Neural progenitor cell (in vitro differentiated cells): Measurements from ENCODE around the gene TSPAN18. TPM values are rescaled to one million over a fixed set of nuclear protein-coding genes. Genes with fewer than 3 reads are reported as not detected.

ENCODE experiments used
- DNase-seq: peaks from one replicate; pipeline ENCODE4 v3.0.0-alpha.2; 2016; ENCODE audit warnings: low spot score
- H2AFZ ChIP-seq: fragments of 200-600 bp; sonication (generic); replicated peaks from 2 replicates; pipeline ENCODE4 v1.6.1; 2016; ENCODE audit warnings: antibody characterized with exemption
- H3F3A ChIP-seq: fragments of 200-600 bp; sonication (generic); 2 replicates; pipeline ENCODE4 v1.6.1; 2016; ENCODE audit warnings: antibody characterized with exemption, low read depth
- H3K27ac ChIP-seq: fragments of 200-600 bp; sonication (generic); 2 replicates; pipeline ENCODE4 v1.5.1; 2016; ENCODE audit warnings: mild to moderate bottlenecking
- H3K27me3 ChIP-seq: fragments of 200-600 bp; sonication (generic); 2 replicates; pipeline ENCODE4 v1.6.1; 2016; ENCODE audit warnings: mild to moderate bottlenecking, moderate library complexity
- H3K36me3 ChIP-seq: fragments of 200-600 bp; sonication (generic); 2 replicates; pipeline ENCODE4 v1.5.1; 2016
- H3K4me1 ChIP-seq: fragments of 200-600 bp; sonication (generic); 2 replicates; pipeline ENCODE4 v1.6.1; 2016; ENCODE audit warnings: mixed run types
- H3K4me2 ChIP-seq: fragments of 200-600 bp; sonication (generic); 2 replicates; pipeline ENCODE4 v1.6.1; 2016
- H3K4me3 ChIP-seq: fragments of 200-600 bp; sonication (generic); 2 replicates; pipeline ENCODE4 v1.5.1; 2016
- H3K79me2 ChIP-seq: fragments of 200-600 bp; sonication (generic); 2 replicates; pipeline ENCODE4 v1.6.1; 2016; ENCODE audit warnings: low read depth
- H3K9ac ChIP-seq: fragments of 200-600 bp; sonication (generic); 2 replicates; pipeline ENCODE4 v1.6.1; 2016
- H3K9me3 ChIP-seq: fragments of 200-600 bp; sonication (generic); 2 replicates; pipeline ENCODE4 v1.5.1; 2016; ENCODE audit warnings: low read depth
- H4K20me1 ChIP-seq: fragments of 200-600 bp; sonication (generic); 2 replicates; pipeline ENCODE4 v1.6.1; 2016; ENCODE audit warnings: low read depth
- H3K27ac Mint-ChIP-seq: 3 replicates; pipeline ENCODE4 v1.8.0; 2021; ENCODE audit warnings: mixed read lengths
- H3K27me3 Mint-ChIP-seq: 2 replicates; pipeline ENCODE4 v1.8.0; 2022; ENCODE audit warnings: low read depth, mild to moderate bottlenecking, inconsistent platforms, moderate library complexity, mixed read lengths; ENCODE audit not compliant: insufficient read depth
- H3K36me3 Mint-ChIP-seq: 3 replicates; pipeline ENCODE4 v1.8.0; 2021; ENCODE audit warnings: mixed read lengths
- H3K4me1 Mint-ChIP-seq: 3 replicates; pipeline ENCODE4 v1.8.0; 2021; ENCODE audit warnings: mixed read lengths
- H3K4me3 Mint-ChIP-seq: 3 replicates; pipeline ENCODE4 v1.8.0; 2021; ENCODE audit warnings: mild to moderate bottlenecking, moderate library complexity, mixed read lengths
- H3K9me3 Mint-ChIP-seq: 3 replicates; pipeline ENCODE4 v1.8.0; 2020; ENCODE audit warnings: mixed read lengths
- CTCF ChIP-seq: fragments of 200-600 bp; sonication (generic); IDR thresholded peaks from 2 replicates; pipeline ENCODE4 v1.5.1; 2017; ENCODE audit warnings: antibody characterized with exemption, mild to moderate bottlenecking
- EZH2 ChIP-seq: fragments of 200-600 bp; sonication (generic); IDR thresholded peaks from 2 replicates; pipeline ENCODE4 v1.6.1; 2017; ENCODE audit warnings: antibody characterized with exemption, mild to moderate bottlenecking, moderate library complexity
- EZH2phosphoT487 ChIP-seq: fragments of 200-600 bp; sonication (generic); IDR thresholded peaks from 2 replicates; pipeline ENCODE4 v1.6.1; 2017; ENCODE audit warnings: antibody characterized with exemption
- total RNA-seq: library from RNA; depleted of rRNA; stranded (reverse); fragments of >200 nt; gene quantifications from 2 replicates; pipeline ENCODE4 v1.2.3, GENCODE V29; 2015; ENCODE audit warnings: low replicate concordance

The TSPAN18 gene
- total RNA-seq, 1 donor from 2014 or later, result 16.5 TPM

GRCh38 chr11:44819346-44819745, 92.6 kb downstream of the TSPAN18 start:
- Histone ChIP-seq H3K27ac (no peak overlapping the region), H3K36me3 (no peaks in the 10 kb centered on the region), H3F3A (peaks cover 19% of the 10 kb centered on the region), H3K9me3 (no peaks in the 10 kb centered on the region), H3K27me3 (peaks cover 3% of the 10 kb centered on the region), H4K20me1 (peaks cover 63% of the 10 kb centered on the region), H3K9ac (no peak overlapping the region), H2AFZ (no peak overlapping the region), H3K79me2 (no peaks in the 10 kb centered on the region), H3K4me2 (no peak overlapping the region), H3K4me1 (peaks cover 23% of the 10 kb centered on the region), H3K4me3 (no peak overlapping the region)
- no peak overlapping the region for H3K4me3 Mint-ChIP-seq
- H3K27me3 Mint-ChIP-seq, result peaks cover 4% of the 10 kb centered on the region
- no peak for DNase-seq
- peaks cover 53% of the 10 kb centered on the region for H3K4me1 Mint-ChIP-seq
- H3K36me3 Mint-ChIP-seq, result peaks cover 36% of the 10 kb centered on the region
- H3K27ac Mint-ChIP-seq, result no peak overlapping the region
- H3K9me3 Mint-ChIP-seq, result peaks cover 5% of the 10 kb centered on the region
- TF ChIP-seq CTCF (no peak), EZH2phosphoT487 (no peak), EZH2 (no peak)

- no peaks in the 10 kb centered on the region for H3K9me3 ChIP-seq
- peaks cover 34% of the 10 kb centered on the region for H3F3A ChIP-seq
- no peak overlapping the region for H3K4me2 ChIP-seq
- H3K4me3 ChIP-seq, result no peak overlapping the region
- no peak overlapping the region for H3K4me3 Mint-ChIP-seq
- peaks cover 72% of the 10 kb centered on the region for H3K4me1 Mint-ChIP-seq
- H4K20me1 ChIP-seq, result peaks cover 80% of the 10 kb centered on the region
- H3K79me2 ChIP-seq, result peaks cover 7% of the 10 kb centered on the region
- H3K4me1 ChIP-seq, result peaks cover 33% of the 10 kb centered on the region
- peaks cover 15% of the 10 kb centered on the region for H3K27me3 ChIP-seq
- peaks cover 5% of the 10 kb centered on the region for H3K9me3 Mint-ChIP-seq
- no peak overlapping the region for H3K9ac ChIP-seq
- H3K27me3 Mint-ChIP-seq, result peaks cover 4% of the 10 kb centered on the region
- no peak overlapping the region for H3K27ac ChIP-seq
- peaks cover 29% of the 10 kb centered on the region for H3K36me3 Mint-ChIP-seq
- H3K27ac Mint-ChIP-seq, result peak overlapping the region; percentile 100
- H2AFZ ChIP-seq, result no peak overlapping the region
- no peaks in the 10 kb centered on the region for H3K36me3 ChIP-seq
- DNase-seq, result no peak
- TF ChIP-seq EZH2phosphoT487 (no peak), EZH2 (no peak), CTCF (no peak)
These were observed 95.6 kb downstream of the TSPAN18 start for GRCh38 chr11:44822369-44822768.

- no peaks in the 10 kb centered on the region for H3K9me3 ChIP-seq
- peak; percentile 81 for TF ChIP-seq CTCF
- TF ChIP-seq EZH2, result no peak
- H3K27ac ChIP-seq, result no peak overlapping the region
- no peak overlapping the region for H3K4me3 ChIP-seq
- Mint-ChIP-seq H3K4me3 (no peak overlapping the region), H3K36me3 (peaks cover 27% of the 10 kb centered on the region), H3K27ac (peak overlapping the region; percentile 100), H3K9me3 (peaks cover 5% of the 10 kb centered on the region), H3K27me3 (peaks cover 4% of the 10 kb centered on the region), H3K4me1 (peaks cover 76% of the 10 kb centered on the region)
- peaks cover 22% of the 10 kb centered on the region for H3K27me3 ChIP-seq
- H3K4me2 ChIP-seq, result peak overlapping the region; percentile 76
- DNase-seq, result peak; percentile 76
- no peaks in the 10 kb centered on the region for H3K36me3 ChIP-seq
- H3K79me2 ChIP-seq, result peaks cover 7% of the 10 kb centered on the region
- peaks cover 33% of the 10 kb centered on the region for H3K4me1 ChIP-seq
- no peak overlapping the region for H3K9ac ChIP-seq
- no peak overlapping the region for H2AFZ ChIP-seq
- H4K20me1 ChIP-seq, result peaks cover 82% of the 10 kb centered on the region
- peaks cover 34% of the 10 kb centered on the region for H3F3A ChIP-seq
These were observed 96.2 kb downstream of the TSPAN18 start for GRCh38 chr11:44823006-44823405.
